Raji (cell line): Measurements from ENCODE around the gene BBS12.

Experiments used
- POLR2A ChIP-seq: IDR thresholded peaks from 2 replicates; pipeline ENCODE4 v1.6.1; 2011; ENCODE audit warnings: low read depth, low read length, control low read depth; ENCODE audit not compliant: insufficient read depth

The BBS12 gene

DNA sequence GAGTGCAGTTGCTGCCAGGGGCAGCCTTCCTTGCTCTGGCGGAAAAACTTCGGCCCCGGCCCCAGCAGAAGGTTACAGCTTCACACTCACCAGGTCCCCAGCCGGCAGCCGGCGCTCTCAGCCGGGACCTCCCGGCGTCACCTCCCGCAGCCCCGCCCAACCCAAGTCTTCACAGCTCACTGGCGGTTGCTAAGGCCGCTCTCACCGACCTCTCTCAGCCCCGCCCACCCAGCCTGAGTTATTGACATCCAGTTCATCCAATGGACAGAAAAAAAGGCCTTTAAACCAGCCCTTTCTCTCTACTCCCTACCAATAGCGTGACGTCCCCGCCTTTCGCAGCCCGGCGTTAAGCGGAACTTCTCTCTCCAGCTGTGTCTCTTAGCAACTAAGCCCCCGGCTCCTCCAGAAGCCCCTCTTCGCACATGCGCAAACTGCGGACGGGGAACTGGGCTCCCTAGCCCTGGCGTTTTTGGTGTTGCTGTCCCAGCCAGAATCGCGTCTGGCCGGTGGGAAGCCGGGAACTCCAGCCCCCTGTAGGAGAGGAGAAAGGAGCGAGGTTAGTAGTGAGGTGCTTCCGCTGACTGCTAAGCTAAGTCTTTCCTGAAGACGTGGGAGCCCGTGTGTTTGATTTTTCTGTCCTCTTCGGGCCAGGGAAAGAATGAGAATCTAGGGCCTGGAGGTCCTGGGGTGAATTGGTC lies at the start of gene BBS12:
BBS12 (plus strand) TSS at position 376 of the 698 bp plus-strand sequence. CDS start 9,189 bp downstream, outside the sequence.
- peak; percentile 54 for TF ChIP-seq POLR2A

DNA sequence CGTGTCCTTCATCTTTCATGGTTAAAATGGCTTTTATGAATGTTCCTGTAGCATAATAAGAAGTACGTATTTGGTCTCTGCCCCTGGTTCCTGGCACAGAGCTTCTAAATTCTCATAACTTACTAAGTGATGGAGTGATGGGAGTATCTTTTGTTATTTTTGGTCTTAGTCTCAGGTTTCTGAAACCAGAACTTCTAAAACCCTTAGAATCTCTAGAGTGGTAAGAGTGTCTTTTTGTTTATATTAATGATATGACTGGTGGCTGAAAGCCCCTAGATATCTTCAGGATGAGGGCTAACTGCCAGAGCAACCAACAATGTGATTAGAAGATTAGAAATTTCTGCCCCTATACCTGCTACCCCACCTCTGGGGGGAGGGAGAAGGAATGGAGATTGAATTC lies 45.8 kb upstream of the BBS12 start:
- TF ChIP-seq POLR2A = no peak

DNA sequence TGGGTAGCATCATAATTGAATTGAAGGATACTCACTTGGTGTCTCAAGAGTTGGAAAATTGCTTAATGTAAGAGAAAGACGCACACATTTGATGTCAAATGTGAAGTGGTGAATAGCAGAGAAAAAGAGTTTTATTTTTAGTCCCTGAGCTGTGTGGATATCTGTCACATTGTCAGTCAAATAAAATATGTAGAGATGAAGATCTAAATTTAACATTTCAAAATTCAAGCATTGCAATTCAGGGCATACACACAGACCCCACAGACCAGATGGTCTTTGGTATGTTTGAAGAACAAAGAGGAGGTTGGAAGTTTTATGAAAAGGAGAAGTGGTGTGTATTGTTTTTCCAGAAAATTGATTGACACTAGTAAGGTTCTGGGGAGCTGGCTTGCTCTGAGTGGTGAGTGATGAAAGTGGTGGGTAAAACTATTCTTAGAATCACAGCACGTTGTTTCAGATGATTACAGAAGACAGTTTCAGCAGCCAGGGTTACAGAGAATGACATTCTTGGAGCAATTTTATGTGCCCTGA lies 44.9 kb upstream of the BBS12 start:
- TF ChIP-seq POLR2A = no peak

DNA sequence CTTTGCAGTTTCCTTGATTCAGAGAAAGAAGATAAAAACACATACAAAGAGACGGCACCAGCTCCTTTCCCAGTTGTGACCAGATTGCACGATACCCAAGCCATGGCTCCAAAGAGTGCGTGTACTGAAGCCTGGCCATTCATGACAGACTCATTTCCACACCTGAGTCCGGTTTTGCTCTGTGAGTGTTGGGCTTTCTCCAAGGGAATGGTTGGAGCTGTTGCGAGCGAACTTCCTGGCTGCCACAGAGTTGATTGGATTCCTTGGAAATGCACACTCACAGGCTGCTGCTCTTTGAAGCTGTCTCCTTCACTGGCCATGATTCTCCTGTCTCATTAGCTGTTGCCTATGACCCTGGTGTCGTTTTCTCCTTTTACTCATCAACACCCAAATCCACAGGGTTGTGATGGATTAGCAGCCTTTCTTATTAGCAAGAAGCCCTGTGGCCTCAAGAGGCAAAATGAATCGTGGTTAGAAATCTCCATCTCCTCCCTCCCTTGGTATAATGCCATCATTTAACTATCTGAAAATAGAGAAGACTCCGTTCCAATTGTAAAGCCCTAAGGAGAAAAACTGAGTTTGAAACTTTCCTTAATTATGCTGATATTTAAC lies 43.9 kb upstream of the BBS12 start:
- no peak for TF ChIP-seq POLR2A

DNA sequence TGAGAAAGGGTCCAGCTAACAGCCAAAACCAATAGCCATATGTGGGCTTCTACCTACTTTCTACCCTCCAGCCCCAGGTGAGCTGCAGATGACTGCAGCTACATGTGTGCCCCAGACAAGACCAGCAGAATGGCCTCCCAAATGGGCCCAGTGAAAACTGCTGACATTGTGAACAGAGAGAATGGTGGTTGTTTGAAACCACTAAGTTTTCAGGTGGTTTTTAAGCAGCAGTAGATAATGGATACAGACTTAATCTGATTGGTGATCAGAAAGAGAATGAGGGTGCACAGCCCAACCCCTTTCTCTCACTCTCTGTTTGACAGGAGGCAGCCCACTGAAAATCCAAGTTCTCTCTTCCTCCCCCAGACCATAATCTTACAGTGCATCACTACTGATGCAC lies 42.5 kb upstream of the BBS12 start:
- TF ChIP-seq POLR2A = no peak

DNA sequence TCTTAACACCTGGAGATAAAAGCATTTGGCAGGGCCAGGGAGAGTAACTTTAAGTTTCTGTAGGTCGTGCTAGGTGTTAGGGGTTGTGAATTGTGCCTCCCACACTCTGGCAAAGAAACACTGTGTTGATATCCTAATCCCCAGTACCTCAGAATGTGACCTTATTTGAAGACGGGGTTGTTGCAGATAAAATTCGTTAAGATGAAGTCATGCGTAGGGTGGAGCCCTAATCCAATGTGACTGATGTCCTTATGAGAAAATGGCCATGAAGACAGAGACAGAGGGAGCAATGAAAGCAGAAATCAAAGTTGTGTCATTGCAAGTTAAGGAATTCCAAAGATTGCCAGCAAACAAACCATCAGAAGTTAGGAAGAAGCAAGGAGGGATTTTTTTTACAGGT lies 40.5 kb upstream of the BBS12 start:
- no peak for TF ChIP-seq POLR2A

DNA sequence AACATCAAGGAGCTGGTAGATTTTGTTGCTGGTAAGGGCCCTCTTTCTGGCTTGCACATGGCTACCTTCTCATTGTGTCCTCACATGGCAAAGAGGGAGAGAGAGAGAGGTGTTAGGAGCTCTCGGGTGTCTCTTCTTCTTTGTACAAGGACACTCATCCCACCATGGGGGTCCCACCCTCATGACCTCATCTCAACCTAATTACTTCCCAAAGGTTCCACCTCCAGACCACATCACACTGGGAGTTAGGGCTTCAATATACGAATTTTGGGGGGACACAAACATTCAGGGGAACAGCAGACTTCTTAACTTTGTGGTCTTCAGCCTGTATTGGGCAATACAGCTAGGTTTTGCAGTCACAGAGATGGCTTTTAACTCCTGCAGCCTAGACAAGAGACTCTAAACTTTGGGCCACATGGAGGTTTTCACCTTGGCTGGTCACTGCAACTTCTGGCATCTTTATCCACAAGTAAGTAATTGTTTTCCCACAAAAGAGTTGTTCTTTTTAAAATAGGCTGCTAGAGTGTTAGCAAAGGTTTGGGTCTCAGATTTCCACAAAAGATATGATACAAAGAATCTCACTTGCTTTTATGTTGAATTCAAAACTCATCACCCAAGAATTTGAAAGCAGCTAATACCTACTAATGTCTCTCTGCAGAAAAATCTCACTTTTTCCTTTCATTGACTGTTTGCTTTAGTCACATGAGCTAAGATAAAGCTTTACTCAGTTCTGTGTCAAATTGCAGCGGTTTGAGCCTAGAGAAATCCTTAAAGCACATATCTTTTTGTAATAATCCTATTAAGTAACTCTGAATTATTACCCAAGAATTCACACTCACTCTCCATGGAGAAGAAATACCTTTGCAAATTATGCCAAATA lies 39.6 kb upstream of the BBS12 start:
- TF ChIP-seq POLR2A = no peak

DNA sequence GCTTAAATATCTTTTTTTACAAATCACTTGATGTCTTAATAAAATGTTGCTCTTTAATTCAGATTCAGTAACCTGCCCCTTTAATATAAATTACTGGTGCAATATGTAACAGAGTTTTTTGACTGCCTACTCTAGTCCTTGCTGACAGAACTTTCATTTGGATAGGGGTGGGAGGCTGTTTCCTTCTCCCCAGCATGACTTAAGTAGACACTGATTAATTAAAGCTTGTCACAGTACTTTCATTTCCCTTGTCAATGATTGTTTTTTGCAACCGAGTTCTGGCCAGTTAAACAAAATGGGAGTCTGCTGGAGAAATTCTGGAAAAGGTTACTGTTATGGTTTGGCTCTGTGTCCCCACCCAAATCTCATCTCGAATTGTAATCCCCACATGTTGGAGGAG lies 37.3 kb upstream of the BBS12 start:
- no peak for TF ChIP-seq POLR2A

DNA sequence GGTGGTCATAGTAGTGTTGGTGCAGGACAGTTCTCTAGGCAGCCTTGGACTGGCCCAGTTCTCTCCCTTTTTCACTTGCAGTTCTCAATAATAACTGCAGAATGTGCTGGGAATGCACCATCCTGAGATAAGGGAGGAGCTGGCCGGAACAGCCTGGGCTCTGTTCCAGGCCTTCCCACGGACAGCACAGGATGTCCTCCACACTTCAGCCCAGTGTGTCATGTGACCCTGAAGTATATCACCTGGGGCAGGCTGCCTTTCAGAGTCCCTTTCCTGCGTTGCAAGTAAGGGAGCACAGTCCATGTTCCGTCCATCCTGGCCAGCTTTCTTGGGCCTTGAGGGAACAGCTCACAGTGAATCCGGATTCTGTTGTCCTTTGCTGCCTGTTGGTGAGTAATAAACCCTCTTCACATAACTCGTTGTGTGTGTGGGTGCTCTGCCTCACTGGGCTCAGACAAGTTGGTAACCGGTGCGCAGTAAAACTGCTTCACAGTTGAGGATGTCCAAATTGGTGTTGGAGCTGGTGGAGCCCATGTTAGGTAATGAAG lies 32.3 kb upstream of the BBS12 start:
- no peak for TF ChIP-seq POLR2A

DNA sequence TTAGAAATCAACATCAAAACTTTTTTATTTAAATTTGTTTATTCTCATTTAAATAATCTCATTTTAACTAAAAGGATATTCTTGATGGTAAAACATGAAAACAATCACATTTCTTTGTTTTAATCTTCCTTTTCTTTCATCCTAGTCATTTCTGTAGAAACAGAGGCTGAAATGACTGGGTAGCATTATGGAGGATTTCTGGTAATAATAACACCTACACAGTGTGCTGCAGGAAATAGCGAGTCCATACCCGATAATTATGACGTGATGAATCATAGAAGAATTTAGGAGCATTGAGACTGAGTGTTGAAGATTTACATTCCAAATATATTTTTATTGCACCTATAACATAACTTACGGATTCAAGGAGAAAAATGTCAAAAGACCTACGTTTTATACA lies 31.4 kb upstream of the BBS12 start:
- no peak for TF ChIP-seq POLR2A

DNA sequence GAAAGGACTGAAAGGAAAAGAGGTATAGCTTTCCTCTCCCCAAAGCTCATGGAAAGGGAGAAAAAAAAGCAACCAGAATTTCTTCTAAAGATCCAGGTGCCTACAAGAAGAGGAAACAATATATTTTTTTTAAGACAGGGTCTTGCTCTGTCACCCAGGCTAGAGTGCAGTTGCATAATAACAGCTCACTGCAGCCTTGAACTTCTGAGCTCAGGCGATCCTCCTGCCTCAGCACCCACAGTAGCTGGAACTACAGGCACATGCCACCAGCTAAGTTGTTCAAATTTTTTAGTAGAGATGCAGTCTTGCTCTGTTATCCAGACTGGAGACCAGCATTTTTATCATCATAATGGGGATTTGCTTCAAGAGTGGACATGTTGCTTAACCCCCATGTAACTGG lies 30.5 kb upstream of the BBS12 start:
- no peak for TF ChIP-seq POLR2A

DNA sequence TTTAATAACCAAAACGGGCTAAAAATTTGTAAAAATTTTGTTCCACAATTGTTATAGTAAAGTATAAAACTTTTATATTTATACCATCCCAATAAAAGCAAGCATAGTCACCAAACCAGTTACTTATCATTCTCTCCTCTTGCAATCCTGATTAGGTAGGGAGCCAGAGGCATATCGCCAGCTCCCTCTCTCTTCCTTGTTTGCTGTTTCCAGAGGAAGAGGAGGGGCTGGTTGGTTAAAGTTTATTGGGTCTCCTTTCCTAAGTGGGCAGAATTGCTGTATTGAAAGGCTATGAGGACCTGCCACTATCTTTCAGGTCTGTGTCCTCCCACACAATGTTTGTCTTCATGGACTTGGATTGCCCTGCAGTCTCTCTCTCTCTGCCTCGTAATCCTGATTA lies 29.6 kb upstream of the BBS12 start:
- no peak for TF ChIP-seq POLR2A

DNA sequence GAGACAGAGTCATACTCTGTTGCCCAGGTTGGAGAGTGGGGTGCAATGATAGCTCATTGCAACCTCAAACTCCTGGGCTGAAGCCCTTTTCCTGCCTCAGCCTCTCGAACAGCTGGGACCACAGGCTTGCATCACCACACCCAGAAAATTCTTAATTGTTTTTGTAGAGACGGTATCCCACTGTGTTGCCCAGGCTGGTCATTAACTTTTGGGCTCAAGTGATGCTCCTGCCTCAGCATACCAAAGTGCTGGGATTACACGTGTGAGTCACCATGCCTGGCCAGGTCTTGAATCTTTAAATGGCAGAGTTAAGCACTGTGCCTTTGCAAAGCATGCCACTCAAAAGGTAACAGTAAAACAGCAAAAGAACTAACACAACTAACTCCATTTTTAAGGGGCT lies 28.6 kb upstream of the BBS12 start:
- no peak for TF ChIP-seq POLR2A

DNA sequence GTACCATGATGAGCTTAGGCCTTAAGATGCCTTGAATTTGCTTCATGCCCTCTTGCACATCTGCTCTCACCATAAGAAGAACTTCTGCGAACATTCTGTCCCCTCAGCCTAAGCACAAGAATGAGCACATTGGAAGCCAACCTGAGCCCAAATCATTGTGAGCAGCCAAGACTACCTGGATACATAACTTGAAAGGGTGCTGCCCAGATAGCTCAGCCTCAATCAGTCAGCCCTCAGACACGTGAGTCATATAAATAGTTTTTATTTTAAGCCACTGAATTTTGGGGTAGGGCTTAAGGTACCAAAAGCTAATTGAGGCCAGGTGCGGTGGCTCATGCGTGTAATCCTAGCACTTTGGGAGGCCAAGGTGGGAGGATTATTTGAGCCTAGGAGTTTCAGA lies 27.5 kb upstream of the BBS12 start:
- TF ChIP-seq POLR2A = no peak

DNA sequence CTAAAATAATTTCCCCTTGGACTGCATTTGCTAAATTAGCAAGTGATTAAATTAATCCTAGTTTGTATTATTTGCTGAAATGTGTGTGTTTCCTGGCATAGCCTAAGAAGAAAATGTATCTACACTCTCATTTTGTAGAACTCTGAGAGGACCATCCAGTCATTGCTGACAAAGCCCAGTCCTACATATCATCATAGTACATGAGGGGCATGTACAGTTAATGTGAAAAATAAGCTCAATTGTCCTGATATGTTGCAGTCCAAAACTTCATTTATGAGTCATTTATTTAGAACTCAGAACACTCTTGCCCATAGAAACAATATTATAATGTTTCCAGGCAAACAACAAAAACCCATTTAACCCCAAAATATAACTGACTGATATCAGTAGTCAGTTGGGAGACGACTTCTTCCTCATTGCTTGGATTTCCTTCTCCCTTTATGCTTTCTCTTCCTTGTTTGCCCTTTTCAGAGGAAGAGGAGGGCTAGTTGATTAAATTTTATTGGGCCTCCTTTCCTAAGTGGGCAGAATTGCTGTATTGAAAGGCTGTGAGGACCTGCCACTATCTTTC lies 26.9 kb upstream of the BBS12 start:
- TF ChIP-seq POLR2A = no peak

DNA sequence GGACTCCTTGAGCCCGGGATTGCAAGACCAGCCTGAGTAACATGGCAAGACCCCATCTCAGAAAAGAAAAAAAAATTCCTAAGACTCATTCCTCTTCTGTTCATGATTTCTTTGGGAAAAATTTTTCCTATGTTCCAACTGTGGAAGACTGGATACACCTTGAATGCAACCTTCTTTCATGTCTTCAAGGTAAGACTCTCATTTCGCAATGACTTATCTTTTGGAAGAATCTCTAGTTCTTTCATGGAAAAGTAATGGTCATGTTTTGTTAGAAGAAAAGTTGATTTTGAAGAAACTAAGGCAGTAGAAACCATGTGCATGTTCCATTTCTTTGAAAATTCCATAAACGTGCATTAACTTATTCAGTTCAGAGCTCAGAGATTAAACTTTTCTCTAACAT lies 26.0 kb upstream of the BBS12 start:
- no peak for TF ChIP-seq POLR2A

DNA sequence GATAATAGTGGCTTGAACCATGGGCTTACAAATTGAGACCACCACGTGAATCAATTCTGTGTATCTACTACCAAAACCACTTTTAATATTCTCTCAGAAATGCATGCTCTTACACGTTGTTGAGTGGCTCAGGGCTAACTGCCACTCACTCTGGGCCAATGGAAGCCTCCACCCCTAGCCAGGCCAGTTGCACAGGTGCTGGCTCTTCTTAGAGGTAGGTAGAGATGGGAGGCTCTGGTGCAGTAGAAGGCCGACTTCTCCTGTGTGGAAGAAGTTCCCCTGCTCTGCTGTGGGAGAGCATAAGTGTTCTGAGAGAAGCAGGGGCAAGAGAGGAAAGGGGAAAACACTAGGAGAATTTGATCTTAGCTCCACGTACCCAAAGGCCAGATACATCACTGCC lies 25.0 kb upstream of the BBS12 start:
- no peak for TF ChIP-seq POLR2A
